ENCODE data around the gene TMEM176A. TPM values are rescaled to one million over a fixed set of nuclear protein-coding genes. Genes with fewer than 3 reads are reported as not detected.

Gene TMEM176A
- total RNA-seq, 1 experiment from 2014 or later, result not detected

- no peaks in the 10 kb centered on the region for H4K20me1 ChIP-seq (ENCODE audit: insufficient read depth)
- H3K36me3 ChIP-seq (ENCODE audit: control insufficient read depth in 1 of 2, insufficient read depth in 2 of 2, low read length in 2 of 2), result no peaks in the 10 kb centered on the region
- peaks cover under 1% of the 10 kb centered on the region; the same call in 1 of the 2 replicates for H3K27me3 ChIP-seq (ENCODE audit: insufficient read depth, low read length)
- no peaks in the 10 kb centered on the region for H3K79me2 ChIP-seq (ENCODE audit: insufficient read depth, low read length)
- H2AFZ ChIP-seq (ENCODE audit: low read depth, low read length, poor library complexity, severe bottlenecking), result no peak overlapping the region
- POLR2A ChIA-PET, result no interaction called here
- H3K9me3 ChIP-seq (ENCODE audit: control insufficient read depth in 1 of 2, insufficient read depth in 1 of 2, low read depth in 1 of 2, low read length in 2 of 2), result no peaks in the 10 kb centered on the region
- RAD21 ChIA-PET (ENCODE audit: low non-redundant PET in 1 of 2, low total read pairs in 2 of 2, uncharacterized antibody in 2 of 2, unreplicated experiment in 2 of 2), result no interaction called here
- H3K9ac ChIP-seq (ENCODE audit: low read length), result no peak overlapping the region
- no peak overlapping the region for H3K4me2 ChIP-seq (ENCODE audit: low read length)
- DNase-seq (ENCODE audit: low read depth, low spot score), result no peak
- CTCF ChIA-PET, result no interaction called here
- no TSS peak for BruUV-seq (replicated peaks)
- no peaks in the 10 kb centered on the region for H3K9me2 ChIP-seq (ENCODE audit: insufficient read depth)
- ATAC-seq, result peak; percentile 81
- intact Hi-C loops (cut with micrococcal nuclease), result no loop called here
- TF ChIP-seq EGR1 (IDR thresholded peaks at IDR 0.05; ENCODE audit: low read depth) (no peak), TCF7L2 (IDR thresholded peaks at IDR 0.05; ENCODE audit: borderline replicate concordance, extremely low read depth, insufficient read depth, insufficient read length) (no peak), POLR2A (IDR thresholded peaks at IDR 0.05; ENCODE audit: borderline replicate concordance, extremely low read depth, insufficient read depth, insufficient read length) (no peak), CBX3 (IDR thresholded peaks at IDR 0.05; ENCODE audit: low read depth) (no peak), EZH2 (IDR thresholded peaks at IDR 0.05) (no peak), SRF (IDR thresholded peaks at IDR 0.05; ENCODE audit: low read depth) (no peak), ELF1 (IDR thresholded peaks at IDR 0.05; ENCODE audit: borderline replicate concordance, low read depth) (no peak), ZBTB33 (IDR thresholded peaks at IDR 0.05; ENCODE audit: extremely low read depth, insufficient replicate concordance, low read length) (no peak), JUND (IDR thresholded peaks at IDR 0.05) (no peak), EZH2phosphoT487 (IDR thresholded peaks at IDR 0.05; ENCODE audit: borderline replicate concordance) (no peak), ZNF274 (IDR thresholded peaks at IDR 0.05; ENCODE audit: low read depth, low read length) (no peak)
- H3K4me3 ChIP-seq (replicated peaks in 1 of 2; ENCODE audit: low read depth in 1 of 2, low read length in 2 of 2), result no peak overlapping the region
- H3K27ac ChIP-seq (ENCODE audit: low read depth, low read length), result no peak overlapping the region
- H3K4me1 ChIP-seq (ENCODE audit: control insufficient read depth in 1 of 2, insufficient read depth in 2 of 2, low read length in 2 of 2), result no peaks in the 10 kb centered on the region
Observed at GRCh38 chr7:150824379-150825177, 24.0 kb downstream of the TMEM176A start.
